ENCODE measurements around the gene XPC. TPM values are rescaled to one million over a fixed set of nuclear protein-coding genes. Genes with fewer than 3 reads are reported as not detected.

XPC gene
- total and polyA plus RNA-seq, 2 of the 8 experiments (the other 6 are each of a cell fraction or from before 2014, with no cell fraction given) = 8.8 to 27.3 TPM

GRCh38 chr3:14208977-14209394, 30.6 kb upstream of the XPC start:
- CTCF ChIA-PET (ENCODE audit: partially characterized antibody) = interaction anchor here (1.5 kb wide), 1 partner anchor 258 kb away, joined by 6 read pairs; no protein-coding TSS in a partner anchor
- Histone ChIP-seq H3K23me2 (ENCODE audit: low read depth, low read length) (no peaks in the 10 kb centered on the region), H3K9me3 (ENCODE audit: insufficient read depth in 2 of 2, low read depth in 1 of 2, low read length in 1 of 2) (no peaks in the 10 kb centered on the region), H2BK5ac (ENCODE audit: low read depth, low read length) (no peak overlapping the region), H3K79me1 (ENCODE audit: low read depth, low read length) (no peaks in the 10 kb centered on the region), H3K4me1 (replicated peaks in 1 of 4; ENCODE audit: control insufficient read depth in 3 of 4, insufficient read depth in 4 of 4, low read length in 3 of 4) (no peaks in the 10 kb centered on the region), H3K4ac (replicated peaks; ENCODE audit: insufficient read length, low read depth, low read length) (no peak overlapping the region), H3K36me3 (ENCODE audit: control insufficient read depth in 2 of 4, insufficient read depth in 4 of 4, low read length in 3 of 4) (no peaks in the 10 kb centered on the region), H4K91ac (replicated peaks; ENCODE audit: insufficient read length, low read length) (no peak overlapping the region), H2BK12ac (ENCODE audit: low read depth, low read length) (no peak overlapping the region), H3K14ac (ENCODE audit: insufficient read length) (no peak overlapping the region), H3K4me2 (ENCODE audit: insufficient read depth in 1 of 2, low read depth in 2 of 2, low read length in 2 of 2) (no peak overlapping the region), H2BK20ac (ENCODE audit: low read length) (no peak overlapping the region), H2BK120ac (replicated peaks; ENCODE audit: low read depth, low read length) (no peak overlapping the region), H3K23ac (ENCODE audit: insufficient read length) (no peak overlapping the region), H4K20me1 (replicated peaks in 1 of 2; ENCODE audit: control insufficient read depth in 1 of 2, insufficient read depth in 2 of 2, low read length in 2 of 2) (no peaks in the 10 kb centered on the region), H3K9ac (replicated peaks in 1 of 4; ENCODE audit: extremely low read depth in 1 of 4, low read depth in 3 of 4, low read length in 3 of 4) (no peak overlapping the region), H3K79me2 (ENCODE audit: control insufficient read depth in 1 of 2, insufficient read depth in 2 of 2, low read length in 2 of 2) (no peaks in the 10 kb centered on the region), H3K18ac (ENCODE audit: extremely low read depth, low read length) (no peak overlapping the region), H2BK15ac (ENCODE audit: low read length) (no peak overlapping the region), H3K4me3 (ENCODE audit: extremely low read depth in 1 of 4, insufficient read depth in 2 of 4, low read depth in 3 of 4, low read length in 4 of 4) (no peak overlapping the region), H4K5ac (ENCODE audit: insufficient read length, low read depth, low read length) (no peak overlapping the region), H2AK5ac (ENCODE audit: low read depth, low read length) (no peak overlapping the region), H4K8ac (ENCODE audit: extremely low read depth, insufficient read depth, low read length) (no peak overlapping the region), H3K27ac (ENCODE audit: low read depth, low read length) (no peak overlapping the region), H3K56ac (replicated peaks; ENCODE audit: insufficient read length, low read depth, low read length) (no peak overlapping the region), H3K27me3 (replicated peaks in 1 of 4; ENCODE audit: control insufficient read depth in 3 of 4, extremely low read depth in 1 of 4, insufficient read depth in 3 of 4, low read length in 3 of 4) (no peaks in the 10 kb centered on the region), H2AFZ (ENCODE audit: low read length) (no peak overlapping the region)
- WGBS, 2 experiments (ENCODE audit: extremely low coverage in 1 of 2, insufficient coverage in 1 of 2, insufficient read length in 1 of 2, insufficient replicate concordance in 2 of 2, low coverage in 1 of 2, low lambda C conversion rate in 2 of 2, missing lambda C conversion rate in 1 of 2) = 77% methylated on average over 5 of the region's 5 CpGs; no CpG with 5 or more reads in 1 of the 2 experiments
- FAIRE-seq = no peak
- no peak for TF ChIP-seq MAX (IDR thresholded peaks at IDR 0.05)
- TF ChIP-seq TCF12 (IDR thresholded peaks at IDR 0.05; ENCODE audit: low read depth, low read length) = no peak
- no peak for TF ChIP-seq KDM1A (IDR thresholded peaks at IDR 0.05; ENCODE audit: borderline replicate concordance, low read length)
- TF ChIP-seq CTBP2 (IDR thresholded peaks at IDR 0.05; ENCODE audit: borderline replicate concordance, insufficient read depth, insufficient read length, low read length) = no peak
- TF ChIP-seq POLR2A (IDR thresholded peaks at IDR 0.05; ENCODE audit: control extremely low read depth in 1 of 2, low read depth in 2 of 2, low read length in 2 of 2) = no peak
- TF ChIP-seq ASH2L (IDR thresholded peaks at IDR 0.05; ENCODE audit: low read length) = no peak
- DNase-seq (ENCODE audit: low read depth in 1 of 2, low spot score in 2 of 2) = no peak
- POLR2A ChIA-PET (ENCODE audit: partially characterized antibody) = no interaction called here

Data from H1 (cell line).